Measurements from ENCODE around the gene CTSA.

Gene CTSA

DNA sequence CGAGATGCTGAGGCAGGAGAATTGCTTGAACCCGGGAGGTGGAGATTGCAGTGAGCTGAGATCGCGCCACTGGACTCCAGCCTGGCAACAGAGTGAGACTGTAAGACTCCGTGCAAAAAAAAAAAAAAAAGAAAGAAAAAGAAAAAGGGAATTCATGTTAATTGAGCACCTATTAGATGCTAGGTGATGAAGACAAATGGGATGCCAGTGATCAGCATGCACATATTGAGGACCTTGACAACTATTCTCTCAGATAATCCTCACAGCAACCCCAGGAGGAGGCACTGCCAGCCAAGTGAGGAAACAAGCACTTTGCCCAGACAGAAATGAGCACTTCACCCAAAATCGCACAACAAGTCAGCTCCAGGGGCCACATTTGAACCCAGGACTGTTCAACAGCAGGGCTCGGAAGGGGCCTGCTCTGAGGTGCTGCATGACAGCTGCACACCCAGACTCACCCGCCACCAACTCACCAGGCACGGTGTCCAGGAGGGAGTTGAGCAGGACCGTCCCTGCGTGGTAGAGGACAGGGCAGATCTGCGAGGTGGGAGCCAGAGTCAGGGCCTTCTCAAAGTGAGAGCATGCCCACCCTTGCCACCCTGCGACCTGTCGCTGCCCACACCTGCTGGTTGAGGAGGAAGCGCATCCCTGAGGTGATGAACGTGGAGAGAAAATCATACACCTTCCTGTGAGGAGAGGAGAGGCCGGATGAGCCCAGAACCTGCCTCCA, 16.2 kb downstream of the CTSA start:
- no peak overlapping the region for H3K27ac ChIP-seq
- TF ChIP-seq ZFX (IDR thresholded peaks at IDR 0.05; ENCODE audit: borderline replicate concordance) = no peak
- TF ChIP-seq, protein P1, sequence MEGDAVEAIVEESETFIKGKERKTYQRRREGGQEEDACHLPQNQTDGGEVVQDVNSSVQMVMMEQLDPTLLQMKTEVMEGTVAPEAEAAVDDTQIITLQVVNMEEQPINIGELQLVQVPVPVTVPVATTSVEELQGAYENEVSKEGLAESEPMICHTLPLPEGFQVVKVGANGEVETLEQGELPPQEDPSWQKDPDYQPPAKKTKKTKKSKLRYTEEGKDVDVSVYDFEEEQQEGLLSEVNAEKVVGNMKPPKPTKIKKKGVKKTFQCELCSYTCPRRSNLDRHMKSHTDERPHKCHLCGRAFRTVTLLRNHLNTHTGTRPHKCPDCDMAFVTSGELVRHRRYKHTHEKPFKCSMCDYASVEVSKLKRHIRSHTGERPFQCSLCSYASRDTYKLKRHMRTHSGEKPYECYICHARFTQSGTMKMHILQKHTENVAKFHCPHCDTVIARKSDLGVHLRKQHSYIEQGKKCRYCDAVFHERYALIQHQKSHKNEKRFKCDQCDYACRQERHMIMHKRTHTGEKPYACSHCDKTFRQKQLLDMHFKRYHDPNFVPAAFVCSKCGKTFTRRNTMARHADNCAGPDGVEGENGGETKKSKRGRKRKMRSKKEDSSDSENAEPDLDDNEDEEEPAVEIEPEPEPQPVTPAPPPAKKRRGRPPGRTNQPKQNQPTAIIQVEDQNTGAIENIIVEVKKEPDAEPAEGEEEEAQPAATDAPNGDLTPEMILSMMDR (IDR thresholded peaks at IDR 0.05) = no peak

DNA sequence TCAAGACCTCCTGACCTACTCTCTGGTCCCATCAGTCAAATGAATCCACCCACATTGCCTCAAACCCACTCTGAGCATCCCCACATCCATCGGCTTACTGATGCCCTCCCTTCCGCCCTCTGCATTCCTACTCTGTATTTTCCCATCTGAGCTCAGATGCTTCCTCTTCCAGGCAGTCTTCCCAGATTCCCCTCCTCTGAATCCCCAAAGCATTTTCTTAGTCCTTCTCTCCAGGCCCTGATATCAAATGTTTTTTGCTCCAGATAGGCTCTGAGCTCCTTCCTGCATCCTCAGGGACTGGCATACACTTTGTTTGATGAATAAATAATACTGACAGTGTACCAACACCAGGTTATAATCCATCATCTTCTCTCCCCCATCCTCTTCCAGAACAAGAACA, 16.9 kb downstream of the CTSA start:
- no peak overlapping the region for H3K27ac ChIP-seq
- TF ChIP-seq, protein P1 (IDR thresholded peaks at IDR 0.05) = no peak
- TF ChIP-seq ZFX (IDR thresholded peaks at IDR 0.05; ENCODE audit: borderline replicate concordance) = no peak

DNA sequence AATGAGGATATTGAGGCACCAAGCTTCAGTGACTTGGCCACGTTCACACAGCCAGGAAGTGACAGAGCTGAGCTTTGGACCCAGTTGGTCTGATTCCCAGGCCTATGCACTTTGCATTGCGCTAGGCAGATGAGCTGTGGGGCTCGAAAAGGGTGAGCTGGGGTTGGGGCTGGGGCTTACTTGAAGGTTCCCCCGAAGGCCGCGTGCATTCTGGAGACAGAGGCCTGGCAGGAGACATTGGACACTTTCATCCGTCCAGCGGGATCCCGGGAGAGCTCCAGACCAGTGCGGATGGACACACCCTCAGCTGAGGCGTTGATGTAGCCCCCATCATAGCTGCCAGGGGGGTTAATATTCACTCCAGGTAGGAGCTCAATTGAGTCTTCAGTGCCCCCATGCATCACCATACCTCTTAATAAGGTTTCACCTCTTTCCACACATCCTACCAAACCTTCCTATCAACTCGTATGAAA, 18.2 kb downstream of the CTSA start:
- no peak overlapping the region for H3K27ac ChIP-seq
- TF ChIP-seq, protein P1 (IDR thresholded peaks at IDR 0.05) = no peak
- TF ChIP-seq ZFX (IDR thresholded peaks at IDR 0.05; ENCODE audit: borderline replicate concordance) = no peak

DNA sequence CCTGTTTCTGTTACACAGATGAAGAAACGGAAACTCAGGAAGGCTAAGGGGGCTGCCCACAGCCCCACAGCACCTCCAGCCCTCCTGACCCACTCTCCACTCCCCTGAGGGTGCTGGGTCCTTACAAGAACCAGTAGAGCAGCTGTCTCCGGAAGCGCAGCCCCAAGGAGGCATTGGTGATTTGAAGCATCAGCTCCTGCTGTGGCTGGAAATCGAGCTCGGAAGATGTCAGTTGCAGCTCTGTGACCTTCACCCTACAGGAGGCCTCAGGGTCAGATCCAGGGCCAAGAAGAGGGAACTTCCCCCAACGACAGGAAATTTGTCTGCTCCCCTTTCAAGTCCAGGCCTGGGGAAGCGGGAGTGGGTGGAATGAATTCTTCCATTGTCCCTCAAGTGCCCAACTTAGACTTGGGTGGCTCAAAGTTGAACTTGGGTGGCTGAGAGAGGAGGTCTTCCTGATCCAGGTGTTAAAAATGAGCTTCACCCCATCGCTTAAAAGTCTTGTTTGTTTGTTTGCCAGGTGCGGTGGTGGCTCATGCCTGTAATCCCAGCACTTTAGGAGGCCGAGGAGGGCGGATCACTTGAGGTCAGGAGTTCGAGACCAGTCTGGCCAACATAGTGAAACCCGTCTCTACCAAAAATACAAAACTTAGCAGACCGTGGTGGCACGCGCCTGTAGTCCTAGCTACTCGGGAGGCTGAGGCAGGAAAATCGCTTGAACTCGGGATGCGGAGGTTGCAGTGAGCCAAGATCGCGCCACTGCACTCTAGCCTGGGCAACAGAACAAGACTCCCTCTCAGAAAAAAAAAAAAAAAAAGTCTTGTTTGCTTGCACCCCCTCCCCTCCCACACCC, 18.9 kb downstream of the CTSA start:
- peak overlapping the region; percentile 72 for H3K27ac ChIP-seq
- no peak for TF ChIP-seq ZFX (IDR thresholded peaks at IDR 0.05; ENCODE audit: borderline replicate concordance)
- TF ChIP-seq, protein P1 (IDR thresholded peaks at IDR 0.05) = no peak

DNA sequence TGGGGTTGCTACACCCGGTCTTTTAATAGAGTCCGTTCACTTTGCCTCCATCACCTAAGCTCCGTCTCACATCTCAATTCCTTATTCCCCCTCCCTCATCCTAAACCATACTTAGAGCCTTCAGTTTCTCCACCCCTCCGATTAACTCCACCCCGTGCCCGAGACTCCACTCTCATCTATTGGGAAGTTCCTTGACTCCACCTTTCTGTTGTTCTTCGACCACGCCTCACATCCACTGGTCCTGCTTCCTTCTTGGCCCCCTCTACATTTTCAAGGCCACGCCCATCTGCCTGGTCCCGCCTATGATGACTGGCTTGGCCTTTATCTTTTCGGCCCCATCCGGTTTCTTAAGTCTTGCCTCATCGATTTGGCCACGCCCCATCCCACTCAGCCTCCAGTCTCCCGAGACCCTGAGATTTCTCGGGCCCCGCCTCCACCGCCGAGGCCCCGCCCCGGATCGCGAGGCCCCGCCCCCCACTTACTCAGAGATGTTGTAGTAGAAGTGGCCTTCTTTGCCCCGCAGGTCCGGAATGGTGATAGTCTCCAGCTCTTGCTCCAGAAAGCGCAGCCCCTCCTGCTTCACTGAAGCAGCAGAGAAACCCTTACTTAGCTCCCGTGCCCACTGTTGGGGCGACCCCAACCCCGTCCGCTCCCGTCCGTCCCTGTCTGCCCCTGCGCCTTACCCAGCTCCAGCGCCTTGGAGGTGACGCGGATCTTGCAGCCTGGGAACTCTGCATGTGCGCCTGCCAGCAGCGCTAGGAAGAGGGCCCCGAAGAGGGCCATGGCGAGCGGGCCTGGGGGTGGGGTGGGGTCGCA, 19.7 kb downstream of the CTSA start:
- H3K27ac ChIP-seq = peak overlapping the region; percentile 72
- TF ChIP-seq, protein P1 (IDR thresholded peaks at IDR 0.05) = no peak
- no peak for TF ChIP-seq ZFX (IDR thresholded peaks at IDR 0.05; ENCODE audit: borderline replicate concordance)

DNA sequence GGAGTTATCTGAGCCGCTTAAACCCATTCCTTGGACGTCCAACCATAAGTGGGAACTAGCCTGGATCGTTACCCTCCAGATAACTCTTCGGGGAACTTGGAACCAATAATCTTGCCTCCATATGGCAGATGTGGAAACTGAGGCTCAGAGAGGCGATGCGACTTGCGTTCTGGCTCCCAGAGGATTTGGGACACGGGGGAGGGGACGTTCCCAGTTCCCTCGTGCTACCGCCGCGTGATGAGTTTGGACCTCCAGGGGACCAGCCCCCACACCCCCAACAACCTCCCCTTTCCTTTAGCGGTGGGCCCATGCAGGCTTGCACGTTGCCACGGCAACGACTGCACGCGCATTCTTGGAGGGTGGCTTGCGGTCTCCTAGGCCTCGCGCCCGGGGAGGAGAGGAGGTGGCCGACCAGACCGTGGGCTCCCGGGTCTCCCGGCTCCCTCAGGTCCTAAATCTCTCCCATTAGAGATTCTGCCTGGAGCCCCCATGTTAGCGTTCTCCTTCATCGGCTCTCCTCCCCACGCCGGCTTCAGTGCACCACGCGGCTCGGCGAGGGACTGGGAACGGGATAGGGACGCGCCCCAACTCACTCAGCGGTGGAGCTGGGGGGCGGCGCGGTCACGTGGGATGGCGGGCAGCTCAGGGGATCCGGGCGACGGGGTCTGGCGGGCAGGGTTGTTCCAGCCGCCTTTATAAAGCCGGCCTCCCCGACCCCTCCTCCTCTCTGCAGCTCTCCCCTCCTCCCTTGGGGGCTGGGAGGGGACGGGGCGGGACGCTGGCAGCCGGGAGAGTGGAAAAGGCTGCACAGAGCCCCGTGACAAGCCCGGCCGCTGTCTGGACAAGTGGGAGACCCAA, 20.6 kb downstream of the CTSA start, which contains the start of gene PLTP:
TSS of gene PLTP (minus strand) at position 670 of the 858 bp plus-strand sequence. CDS start 703 bp downstream, outside the sequence.
- H3K27ac ChIP-seq = peak within 1 kb of the TSS; percentile 72
- TF ChIP-seq ZFX (IDR thresholded peaks at IDR 0.05; ENCODE audit: borderline replicate concordance) = no peak
- TF ChIP-seq, protein P1 (IDR thresholded peaks at IDR 0.05) = no peak

Data from 22Rv1 (cell line).